Activated gamma-delta T cell treated with Interleukin-2 at 50 U/mL for 16 hours (primary cell): ENCODE data around the gene CCDC136.

Experiments
- DNase-seq: peaks from one replicate; pipeline ENCODE4 v3.0.0-alpha.2; 2020

Gene CCDC136

DNA sequence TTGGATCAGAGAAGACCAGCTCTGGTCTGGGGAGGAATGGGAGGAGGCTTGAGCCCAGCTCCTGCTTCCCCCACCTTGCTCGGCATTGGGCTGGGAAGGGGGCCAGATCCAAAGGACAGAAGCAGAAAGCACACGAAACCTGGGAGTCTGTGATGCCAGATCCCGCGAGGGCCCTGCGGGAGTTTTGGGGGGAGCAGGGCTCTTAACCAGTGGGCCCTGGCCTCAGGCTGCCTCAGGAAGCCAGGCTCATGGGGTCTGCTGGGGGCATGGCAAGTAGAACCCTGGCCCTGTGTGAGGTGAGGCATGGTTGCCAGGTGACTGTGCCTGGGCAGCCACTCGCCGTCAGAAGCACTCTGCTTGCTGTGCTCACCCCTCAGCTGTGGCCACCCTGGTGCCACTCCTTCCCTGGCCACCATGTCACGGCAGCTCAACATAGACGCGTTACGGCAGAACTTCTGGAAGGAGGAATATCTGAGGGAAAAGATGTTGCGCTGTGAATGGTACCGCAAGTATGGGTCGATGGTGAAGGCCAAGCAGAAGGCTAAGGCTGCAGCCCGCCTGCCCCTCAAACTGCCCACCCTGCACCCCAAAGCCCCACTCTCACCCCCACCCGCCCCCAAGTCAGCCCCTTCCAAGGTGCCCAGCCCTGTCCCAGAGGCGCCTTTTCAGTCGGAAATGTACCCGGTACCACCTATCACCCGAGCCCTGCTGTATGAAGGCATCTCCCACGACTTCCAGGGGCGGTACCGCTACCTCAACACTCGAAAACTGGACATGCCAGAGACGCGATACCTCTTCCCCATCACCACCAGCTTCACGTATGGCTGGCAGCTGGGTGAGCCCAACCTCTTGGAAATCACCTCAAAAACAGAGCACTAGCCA lies 74.5 kb downstream of the CCDC136 start:
- no peak for DNase-seq

DNA sequence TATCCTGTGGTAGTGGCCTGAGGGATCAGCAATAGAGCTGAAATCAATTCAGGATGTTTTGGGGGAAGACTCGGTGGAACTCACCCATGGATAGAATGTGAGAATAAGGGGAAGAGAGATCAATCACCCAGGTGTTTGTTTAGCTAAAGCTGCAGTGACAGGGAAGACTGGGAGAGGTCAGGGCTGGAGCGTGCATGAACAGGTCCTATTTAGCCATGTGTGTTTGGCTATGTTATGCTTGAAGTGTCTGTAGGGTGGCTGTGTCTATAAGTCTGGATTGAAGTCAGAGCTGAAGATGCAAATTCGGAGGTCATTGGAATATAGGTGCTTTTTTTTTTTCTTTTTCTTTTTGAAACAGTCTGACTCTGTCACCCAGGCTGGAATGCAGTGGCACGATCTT lies 75.5 kb downstream of the CCDC136 start:
- no peak for DNase-seq

- no peak for DNase-seq
These were observed 76.3 kb downstream of the CCDC136 start for GRCh38 chr7:128867842-128868623.

GRCh38 chr7:128868624-128869137 lies 76.9 kb downstream of the CCDC136 start:
- no peak for DNase-seq

- peak; percentile 36 for DNase-seq
These were observed 77.6 kb downstream of the CCDC136 start for GRCh38 chr7:128869138-128869943.

GRCh38 chr7:128869944-128870285 lies 78.1 kb downstream of the CCDC136 start:
- no peak for DNase-seq

GRCh38 chr7:128871050-128871449 lies 79.3 kb downstream of the CCDC136 start:
- DNase-seq: no peak
